Endothelial cell of hepatic sinusoid (primary cell): ENCODE data around the gene SLC6A1.

Source experiments
- in situ Hi-C: cut with HindIII; loops from 2 replicates; pipeline ENCODE4 v1.10.0; 2017; ENCODE audit warnings: low sequenced_read_pairs

The SLC6A1 gene

DNA sequence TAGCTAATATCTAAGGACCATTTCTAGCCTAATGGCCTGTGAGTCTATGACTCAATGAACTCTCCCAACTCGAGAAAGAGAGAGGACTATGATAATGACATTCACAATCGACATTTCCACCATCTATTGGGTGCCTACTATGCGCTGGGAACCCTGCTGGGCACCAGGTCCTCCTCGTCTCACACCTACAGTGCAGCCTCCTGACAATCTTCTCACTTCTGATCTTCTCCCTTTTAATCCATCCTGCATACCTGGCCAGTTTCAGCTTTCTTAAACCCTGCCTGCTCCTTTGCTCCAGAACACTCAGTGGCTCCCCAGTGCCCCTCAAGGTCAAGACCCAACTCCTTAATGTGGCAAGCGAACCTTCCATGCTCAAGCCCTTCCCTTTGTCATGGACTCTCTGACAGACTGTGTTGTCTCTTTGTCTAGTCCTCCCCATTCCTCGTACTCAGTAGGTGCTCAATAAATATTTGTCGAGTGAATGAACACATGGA, 3.5 kb upstream of the SLC6A1 start:
- in situ Hi-C loops = no loop called here

DNA sequence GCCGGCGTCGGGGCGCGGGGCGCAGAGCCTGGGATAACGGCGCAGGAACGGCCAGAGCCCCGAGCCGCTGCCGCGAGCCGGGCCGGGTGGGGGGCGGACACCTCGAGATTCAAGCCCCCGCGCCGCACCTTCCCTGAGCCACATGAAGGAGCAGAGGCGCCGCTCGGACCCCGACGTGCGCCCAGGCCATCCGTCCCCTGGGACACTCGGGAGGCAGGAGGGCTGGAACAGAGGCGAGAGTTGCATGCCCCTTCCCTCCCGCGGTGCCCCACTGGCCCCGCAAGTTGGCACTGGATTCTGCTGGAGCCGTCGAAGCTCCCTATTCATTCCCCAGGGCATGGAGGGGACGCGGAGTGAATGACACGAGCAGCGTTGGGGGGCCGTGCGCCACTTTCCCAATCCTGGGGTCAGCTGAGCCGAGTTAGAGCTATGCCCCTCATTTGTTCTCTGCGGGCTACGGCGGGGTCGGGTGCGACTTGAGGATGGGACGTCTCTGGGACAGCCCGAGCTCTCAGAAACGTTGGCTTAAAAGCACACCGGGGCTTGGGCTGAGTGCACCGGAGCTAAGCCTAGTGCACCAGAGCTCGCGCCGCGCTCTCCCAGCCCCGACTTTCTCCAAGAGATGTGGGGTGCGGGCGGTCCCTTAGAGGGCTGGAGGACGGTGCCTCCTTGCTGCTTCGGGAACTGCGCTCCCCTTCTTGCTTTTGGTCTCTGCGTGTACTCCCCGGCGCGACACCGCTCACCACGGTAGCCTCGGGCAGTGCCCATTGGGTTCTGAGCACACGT, 588 bp downstream of the SLC6A1 start:
- in situ Hi-C loops = no loop called here

DNA sequence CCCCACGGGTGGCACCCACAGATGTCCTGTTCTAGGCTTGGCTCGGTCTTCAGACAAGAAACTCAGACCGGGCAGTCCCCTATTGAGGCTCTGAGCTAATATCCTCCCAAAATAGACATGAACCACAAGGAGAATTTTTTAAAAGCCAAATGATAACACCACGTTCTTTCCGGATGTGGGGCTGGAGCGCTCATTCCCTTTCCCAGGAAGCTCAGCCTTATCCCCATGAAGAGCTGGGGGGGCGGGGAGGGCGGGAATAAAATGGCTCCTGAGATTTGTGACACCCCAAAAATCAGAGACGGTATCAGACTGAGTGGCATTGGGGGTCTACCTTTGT, 1.1 kb downstream of the SLC6A1 start:
- in situ Hi-C loops = no loop called here

DNA sequence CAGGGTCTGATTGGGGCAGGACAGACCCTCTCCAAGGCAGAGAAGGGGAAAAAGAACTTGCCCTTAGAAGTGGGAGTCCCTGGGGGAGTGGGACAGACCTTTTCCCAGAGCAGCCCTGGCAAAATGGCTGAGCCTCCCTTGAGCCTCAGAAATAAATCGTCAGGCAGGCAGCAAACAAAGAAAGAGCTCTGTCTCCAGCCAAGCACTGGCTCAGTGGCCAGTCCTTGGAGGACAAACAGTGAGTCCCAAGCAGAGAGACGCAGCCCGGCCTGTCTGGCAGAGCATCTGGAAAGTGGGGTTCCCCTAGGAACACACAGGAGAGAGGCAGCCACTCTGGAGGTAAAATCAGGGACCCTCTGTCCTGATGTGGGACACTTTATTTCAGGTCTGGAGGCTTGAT, 1.8 kb downstream of the SLC6A1 start:
- in situ Hi-C loops = no loop called here

DNA sequence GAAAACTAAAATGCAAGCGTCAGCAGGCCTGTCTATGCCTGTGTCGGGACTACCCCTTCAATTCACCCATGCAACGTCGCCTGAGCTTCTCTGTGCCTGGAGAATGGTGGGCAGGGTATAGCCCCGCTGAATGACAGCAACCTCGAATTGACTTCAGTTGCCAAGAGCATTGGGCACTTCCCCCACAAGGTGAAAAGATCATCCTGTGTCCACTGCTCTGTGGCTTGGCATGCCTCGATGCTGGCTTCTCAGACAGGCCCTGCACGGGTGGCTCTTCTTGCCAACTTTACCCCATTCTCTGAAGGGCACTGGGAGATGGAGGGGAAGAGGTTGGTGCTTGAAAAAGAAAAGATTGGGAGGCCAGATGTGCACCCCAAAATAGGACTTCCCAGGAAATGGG, 3.3 kb downstream of the SLC6A1 start:
- in situ Hi-C loops = loop anchor here (5.0 kb wide), 1 partner anchor 44 kb away; no protein-coding TSS in a partner anchor

DNA sequence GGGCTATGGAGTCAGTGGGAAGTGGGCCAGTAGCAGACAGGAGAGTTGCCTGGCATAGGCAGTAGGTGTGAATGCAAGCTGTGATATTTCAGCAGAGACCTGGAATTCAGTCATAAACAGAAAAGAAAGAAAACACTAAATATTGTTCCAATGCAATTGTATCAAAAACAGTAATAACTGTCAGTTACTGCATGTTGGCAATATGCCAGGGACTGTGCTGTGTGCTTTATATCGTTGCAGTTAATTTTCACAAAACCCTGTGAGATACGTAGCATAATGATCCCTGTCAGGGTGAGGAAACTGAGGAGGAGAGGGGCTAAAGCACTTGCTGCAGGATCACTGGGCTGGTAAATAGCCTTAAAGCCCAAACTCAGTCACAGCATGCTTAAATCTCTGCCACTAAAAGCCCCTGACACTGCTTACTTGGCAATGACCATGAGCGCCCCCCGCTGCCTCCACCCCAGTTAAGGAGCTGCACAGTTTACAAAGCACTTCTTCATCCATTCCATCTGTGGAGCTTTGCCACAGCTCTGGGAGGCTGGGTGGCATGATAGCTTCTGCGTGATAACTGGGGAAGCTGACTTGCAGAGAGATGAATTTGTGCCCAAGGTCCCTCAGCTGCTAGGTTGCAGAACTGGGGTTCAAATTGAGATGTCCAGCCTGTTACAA, 3.9 kb downstream of the SLC6A1 start:
- in situ Hi-C loops = loop anchor here (5.0 kb wide), 1 partner anchor 44 kb away; no protein-coding TSS in a partner anchor

DNA sequence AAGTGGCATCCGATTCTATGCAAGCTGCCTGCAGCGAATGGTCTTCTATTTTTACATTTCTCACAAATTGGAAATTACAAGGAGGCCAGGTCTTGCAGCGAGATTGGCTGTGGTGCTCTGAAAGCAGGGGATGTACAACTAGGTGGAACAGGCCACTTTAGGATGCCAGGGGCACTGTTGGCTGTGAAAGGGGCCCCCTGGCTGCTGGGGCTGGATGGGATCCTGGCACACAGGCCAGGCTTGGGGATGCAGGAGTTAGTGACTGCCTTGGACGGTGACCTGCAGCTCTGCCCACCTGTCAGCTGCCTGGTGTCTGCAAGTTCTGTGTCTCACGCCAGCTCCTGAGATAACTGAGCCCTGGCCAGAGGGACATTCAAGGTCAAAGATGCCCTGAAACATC, 4.6 kb downstream of the SLC6A1 start:
- in situ Hi-C loops = loop anchor here (5.0 kb wide), 1 partner anchor 45 kb away; no protein-coding TSS in a partner anchor

DNA sequence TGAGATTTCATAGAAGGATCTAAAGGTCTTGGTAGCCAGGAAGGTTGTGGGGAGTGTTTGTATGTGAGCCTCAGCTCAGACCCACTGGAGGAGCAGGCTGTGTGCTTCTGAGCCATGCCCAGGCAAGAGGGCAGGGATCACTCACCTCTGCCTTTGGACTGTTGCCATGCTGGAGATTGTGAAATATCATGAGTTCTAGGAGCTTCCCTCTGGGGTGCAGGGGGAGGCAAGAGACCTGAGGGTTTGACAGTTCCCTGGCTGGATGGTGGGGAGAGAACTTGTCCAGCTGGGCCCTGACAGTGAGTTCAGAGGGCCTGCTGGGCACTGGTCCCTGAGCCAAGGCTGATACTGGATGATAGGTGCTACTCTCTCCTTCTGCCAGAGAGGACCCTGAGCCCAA, 6.0 kb downstream of the SLC6A1 start:
- in situ Hi-C loops = loop anchor here (5.0 kb wide), 1 partner anchor 46 kb away; no protein-coding TSS in a partner anchor

DNA sequence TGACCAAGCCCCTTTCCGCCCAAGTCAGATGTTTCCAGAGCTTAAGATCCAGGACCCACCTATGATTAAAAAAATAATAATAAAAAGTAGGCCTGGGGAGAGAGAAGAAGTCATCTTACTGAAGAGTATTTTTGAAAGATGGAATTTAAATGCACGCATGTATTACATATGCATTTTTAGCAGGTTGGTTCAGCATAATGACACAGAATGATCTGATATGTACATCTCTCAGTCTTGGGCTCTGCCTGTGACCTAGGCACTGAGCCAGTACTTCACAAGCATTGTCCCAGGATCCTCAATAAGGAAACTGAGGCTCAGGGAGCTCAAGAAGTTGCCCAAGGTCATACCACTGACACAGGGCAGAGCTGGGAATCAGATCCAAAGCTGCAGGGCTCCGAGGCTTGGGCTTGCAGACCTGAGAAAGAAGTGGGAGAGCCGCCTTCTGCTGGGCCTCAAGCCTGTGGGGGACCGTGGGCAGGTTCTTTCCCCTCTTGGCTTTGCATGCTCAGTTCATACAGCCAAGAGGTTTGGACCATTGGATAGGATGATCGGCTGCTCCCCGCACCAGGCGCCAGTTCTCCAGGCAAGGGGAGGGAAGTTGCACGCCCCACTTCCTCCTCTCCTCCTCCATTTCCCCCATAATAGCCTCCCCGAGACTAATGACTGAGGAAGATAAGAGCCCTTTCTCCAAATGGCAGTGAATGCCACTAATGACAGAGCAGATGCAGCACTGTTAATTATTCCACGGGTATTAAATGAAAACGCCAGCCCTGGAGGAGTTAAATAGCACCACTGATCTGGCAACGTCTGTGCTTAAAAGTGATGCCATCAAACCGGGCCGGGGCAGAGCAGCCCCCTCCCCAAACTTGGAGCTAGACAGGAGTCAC, 6.9 kb downstream of the SLC6A1 start:
- in situ Hi-C loops = loop anchor here (5.0 kb wide), 1 partner anchor 47 kb away; no protein-coding TSS in a partner anchor

DNA sequence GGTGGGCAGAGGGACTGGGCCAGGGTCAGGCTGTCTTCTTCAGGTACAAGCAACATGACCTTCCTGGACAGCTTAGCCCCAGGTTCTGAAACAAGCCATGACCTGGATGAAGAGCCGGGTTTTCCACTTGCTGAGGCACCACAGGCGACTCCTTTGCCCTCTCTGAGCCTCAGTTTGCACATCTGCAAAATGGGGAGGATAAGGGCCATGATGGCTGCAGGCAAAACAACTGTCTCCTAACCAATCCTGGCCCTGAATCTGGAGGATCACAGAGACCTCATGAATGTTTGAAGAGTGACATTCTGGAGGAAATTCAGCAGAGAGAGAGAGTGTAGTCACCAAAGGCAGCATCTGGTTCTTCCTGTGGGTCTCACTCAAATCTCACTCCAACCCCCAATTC, 8.0 kb downstream of the SLC6A1 start:
- in situ Hi-C loops = no loop called here

DNA sequence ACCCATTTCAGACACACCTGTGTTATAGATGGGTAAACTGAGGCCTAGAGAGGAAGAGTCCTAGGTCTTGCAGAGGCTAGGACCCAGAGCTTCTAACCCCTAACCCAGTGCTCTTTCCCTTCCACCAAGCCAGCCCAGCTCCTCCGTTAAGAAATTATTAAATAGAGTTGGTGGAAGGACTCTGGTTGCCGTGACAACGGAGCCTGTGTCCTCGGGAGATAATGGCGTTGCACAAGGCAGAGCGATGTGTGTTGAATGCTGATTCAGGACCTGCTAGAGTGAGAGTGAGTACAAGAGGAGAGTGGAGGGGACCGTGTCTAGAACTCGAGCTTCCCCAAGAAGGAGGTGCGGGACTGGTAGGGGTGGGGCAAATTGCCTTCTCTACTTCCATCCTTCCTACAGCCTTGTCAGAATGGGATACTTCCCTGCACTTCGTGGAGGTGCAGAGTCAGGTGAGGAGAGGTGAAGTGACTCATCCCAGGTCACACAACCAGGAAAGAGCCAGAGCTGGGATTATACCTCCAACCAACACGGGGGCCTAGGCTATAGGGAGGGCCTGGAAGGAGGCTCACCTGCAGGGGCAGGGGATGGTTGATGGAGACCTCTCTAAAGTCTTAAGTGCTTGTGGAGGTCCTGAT, 8.6 kb downstream of the SLC6A1 start:
- in situ Hi-C loops = no loop called here

DNA sequence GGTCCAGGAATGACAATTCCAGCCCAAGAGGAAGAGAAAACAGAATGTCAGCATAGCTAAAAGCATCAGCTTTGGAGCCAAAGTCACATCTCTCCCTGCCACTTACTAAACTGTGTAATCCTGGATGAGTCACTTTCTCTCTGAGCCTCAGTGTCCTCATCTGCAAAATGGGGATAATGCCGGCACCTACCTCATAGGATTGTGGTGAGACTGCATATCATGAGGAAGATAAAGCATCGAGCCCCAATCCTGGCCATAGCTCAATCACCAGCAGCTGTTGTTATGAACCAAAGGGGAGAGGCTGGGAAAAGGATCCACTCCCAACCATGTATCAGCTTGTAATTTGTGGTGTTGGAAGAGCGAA, 9.1 kb downstream of the SLC6A1 start:
- in situ Hi-C loops = no loop called here

DNA sequence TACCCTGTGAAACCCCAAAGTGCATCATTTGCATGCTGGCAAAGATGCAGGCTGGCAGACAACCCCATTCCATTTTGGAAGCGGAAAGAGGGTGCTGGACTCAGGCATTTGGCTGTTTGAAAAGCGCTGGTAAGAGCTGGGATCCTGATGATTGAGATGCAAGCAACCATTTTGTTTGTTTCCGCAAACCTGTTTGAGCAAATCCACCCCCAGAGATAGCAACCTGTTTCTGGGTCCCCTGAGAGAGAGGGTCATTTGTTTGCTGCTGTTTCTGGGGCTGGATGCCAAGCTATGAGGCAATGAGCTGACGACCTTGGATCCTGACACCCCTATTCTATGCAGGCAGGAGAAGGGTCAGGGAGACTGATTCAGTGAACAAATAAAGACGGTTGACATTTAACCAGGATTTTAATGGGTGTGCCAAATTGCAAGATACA, 9.8 kb downstream of the SLC6A1 start:
- in situ Hi-C loops = no loop called here

DNA sequence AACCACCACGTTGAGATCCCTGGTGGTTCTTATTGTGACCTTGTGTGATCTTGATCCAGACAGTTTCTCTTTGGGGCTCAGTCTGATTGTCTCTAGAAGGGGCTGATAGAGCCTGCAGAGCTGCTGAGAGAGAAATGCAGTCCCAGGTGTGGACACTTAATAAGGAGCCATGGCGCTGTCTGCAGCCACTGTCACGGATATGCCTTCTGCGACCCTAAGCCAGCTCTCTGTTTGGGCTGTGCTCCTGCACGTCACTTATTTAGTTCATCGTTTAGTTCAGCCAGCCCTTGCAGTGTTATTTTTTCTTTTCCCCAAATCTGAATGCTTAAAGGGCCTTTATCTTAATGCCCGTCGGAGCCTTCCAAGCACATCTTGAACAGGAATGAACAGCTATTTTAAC, 12.0 kb downstream of the SLC6A1 start:
- in situ Hi-C loops = no loop called here

DNA sequence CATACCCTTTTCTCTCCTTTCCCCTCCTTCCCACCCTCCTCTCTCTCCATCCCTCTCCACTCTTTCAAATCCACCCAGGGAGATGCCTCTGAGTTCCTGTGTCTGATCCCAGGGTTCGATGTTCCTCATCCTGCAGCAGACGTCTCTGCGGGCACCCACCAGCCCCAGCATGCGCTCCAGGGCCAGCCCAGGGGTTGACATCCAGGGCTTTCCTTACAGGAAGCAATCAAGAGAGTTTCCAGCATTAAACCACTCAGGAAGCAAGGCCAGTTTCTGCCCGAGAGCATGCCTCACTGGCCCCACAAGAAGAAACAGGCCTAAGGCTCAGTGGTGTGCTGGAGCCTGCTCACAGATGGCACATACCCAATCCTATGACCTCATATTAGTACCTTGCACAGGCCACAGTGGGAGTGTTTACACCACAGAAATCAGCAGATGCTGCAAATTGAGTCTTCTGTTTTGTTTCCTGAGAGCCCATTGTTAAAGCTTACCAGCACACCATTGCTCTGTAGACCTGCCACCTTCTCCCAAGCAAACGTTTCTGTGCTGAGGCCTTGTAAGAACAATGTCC, 13.2 kb downstream of the SLC6A1 start:
- in situ Hi-C loops = no loop called here

DNA sequence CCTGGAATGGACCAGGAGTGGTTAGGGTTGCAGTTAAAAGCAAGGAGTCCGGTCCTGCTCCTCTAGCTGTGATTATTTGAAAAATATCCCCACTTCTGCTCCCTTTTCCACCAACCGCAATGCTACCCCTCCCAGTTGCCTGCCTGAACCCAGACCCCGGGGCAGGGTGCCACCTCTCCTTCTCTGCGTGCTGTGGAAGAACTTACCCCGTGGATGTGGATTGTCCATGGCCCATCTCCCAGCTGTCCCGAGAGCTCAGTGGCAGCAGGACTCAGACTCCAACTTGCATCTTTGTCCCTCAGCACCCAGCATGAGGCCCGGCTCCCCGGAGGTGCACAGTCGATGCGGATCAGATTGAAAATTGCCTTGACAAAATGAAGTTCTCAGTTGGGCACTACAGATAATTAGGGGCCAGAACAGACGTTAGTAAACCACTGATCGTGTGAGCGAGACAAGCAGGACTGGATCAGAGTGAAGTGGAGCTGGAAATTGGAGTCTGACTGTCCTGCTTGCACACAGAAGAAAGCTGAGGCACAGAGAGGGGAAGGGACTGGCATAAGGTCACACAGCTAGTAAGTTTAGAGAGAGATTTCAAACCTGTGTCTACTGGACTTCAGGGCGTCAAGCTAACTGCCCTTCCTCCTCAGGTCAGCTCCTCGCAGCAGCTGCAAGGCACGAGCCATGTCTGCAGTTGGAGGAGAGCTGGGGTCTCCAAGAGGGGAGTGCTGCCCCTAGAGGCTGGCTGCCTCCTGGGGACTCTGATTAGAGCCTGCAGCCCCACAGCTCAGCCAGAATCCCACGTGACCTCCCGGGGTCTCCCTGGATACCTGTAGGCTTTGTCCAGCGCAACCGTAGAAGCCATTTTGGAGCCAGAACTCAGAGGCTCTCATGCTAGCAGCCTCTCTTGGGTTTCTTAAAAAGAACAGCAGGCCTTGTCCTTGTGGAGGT, 14.7 kb downstream of the SLC6A1 start:
- in situ Hi-C loops = no loop called here

DNA sequence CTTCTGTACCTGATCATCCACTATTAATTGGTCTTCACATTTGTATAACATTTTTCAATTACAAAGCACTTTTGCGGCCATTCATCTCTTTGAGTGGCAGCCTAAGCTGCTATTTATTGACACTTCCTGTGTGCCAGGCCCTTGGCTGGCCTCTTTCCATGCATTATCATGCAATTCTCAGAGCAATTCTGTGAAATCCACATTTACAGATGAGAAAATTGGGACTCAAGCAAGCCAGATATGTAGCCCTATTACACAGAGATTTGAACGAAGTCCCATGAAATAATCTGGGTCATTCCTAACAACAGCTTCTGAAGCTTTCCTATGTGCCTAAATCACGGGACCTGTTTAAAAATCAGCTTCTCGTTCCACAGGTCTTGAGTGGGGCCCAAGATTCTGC, 17.4 kb downstream of the SLC6A1 start:
- in situ Hi-C loops = no loop called here

DNA sequence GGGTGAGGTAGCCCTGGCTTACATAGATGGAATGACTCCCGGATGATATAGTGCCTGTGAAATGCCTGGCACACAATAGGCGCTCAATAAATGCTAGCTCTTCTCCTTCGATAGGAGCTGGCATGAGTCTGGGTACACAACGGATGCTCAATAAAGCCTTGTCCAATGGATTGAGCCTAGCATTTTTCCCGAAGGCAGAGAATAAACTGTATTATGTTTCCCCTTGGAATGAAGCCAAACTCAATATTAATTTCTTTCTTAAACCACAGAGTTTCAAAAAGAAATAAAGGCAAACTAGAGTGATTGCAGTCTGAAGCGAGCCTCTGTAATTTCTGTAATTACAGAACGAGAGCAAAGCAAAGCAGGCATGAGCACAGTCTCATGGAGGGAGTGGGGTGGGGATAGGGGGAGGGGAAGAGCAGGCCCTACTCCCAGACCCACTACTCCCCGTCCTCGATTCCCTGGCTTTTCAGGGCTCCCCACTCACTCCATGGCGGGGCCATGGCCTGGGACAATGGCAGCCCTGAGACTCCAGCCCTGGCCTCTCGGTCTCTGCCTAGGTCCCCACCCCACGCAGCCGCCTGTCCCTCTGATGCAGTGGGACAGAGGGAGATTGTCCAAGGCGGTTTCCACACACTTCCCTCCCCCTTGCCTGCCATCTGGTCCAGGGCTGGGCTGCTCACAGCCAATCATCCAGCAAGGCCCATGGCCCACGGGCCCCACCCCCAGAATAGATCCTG, 18.0 kb downstream of the SLC6A1 start:
- in situ Hi-C loops = no loop called here

DNA sequence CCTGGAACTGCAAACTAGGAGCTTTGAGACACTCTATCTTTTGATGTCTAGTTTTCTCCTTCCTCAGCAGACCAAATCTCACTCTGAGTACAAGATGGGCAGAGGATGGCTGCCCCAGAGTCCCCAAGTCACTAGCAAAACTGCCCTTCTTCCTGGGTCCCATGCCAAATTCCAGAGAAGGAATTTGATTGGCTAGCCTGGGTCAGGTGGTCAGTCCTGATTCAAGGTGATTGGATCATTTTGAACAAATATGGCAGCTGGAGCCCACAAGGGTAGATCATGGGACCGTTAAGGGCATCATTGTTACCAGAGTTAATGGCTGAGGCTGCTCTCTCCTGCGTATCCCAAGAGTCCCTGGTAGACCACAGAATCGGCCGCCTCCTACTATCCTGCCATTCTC, 21.7 kb downstream of the SLC6A1 start:
- in situ Hi-C loops = no loop called here
